CD14-positive monocyte (primary cell): ENCODE measurements around the gene EPB41L5. TPM values are rescaled to one million over a fixed set of nuclear protein-coding genes. Genes with fewer than 3 reads are reported as not detected.

Experiments
- DNase-seq, 3 donors: peaks; one replicate each; pipeline ENCODE4 v3.0.0-alpha.2; 2011 to 2022
- H2AFZ ChIP-seq: 2 replicates; pipeline ENCODE4 v1.6.0; 2012; ENCODE audit warnings: mild to moderate bottlenecking, low read depth, low read length, inconsistent platforms; ENCODE audit not compliant: insufficient read depth, poor library complexity, severe bottlenecking
- H3K27ac ChIP-seq, 2 donors: 1 replicate in 1 of 2; 2 replicates in 1 of 2; pipeline ENCODE4 v1.5.1; 2012 to 2013; ENCODE audit warnings: low read length in 2 of 2, control low read depth in 1 of 2, inconsistent platforms in 1 of 2, low read depth in 1 of 2, mild to moderate bottlenecking in 1 of 2
- H3K27me3 ChIP-seq, 2 donors: one replicate each; pipeline versions ENCODE4 v1.6.0 to v1.6.1; 2011 to 2013; ENCODE audit warnings: low read length in 2 of 2; ENCODE audit not compliant: control insufficient read depth in 2 of 2, insufficient read depth in 2 of 2
- H3K36me3 ChIP-seq, 2 donors: replicated peaks in 1 of 2; 1 replicate in 1 of 2; 2 replicates in 1 of 2; pipeline versions ENCODE4 v1.5.1 to v1.6.1; 2012 to 2013; ENCODE audit warnings: low read length in 2 of 2, control low read depth in 1 of 2, inconsistent platforms in 1 of 2, mild to moderate bottlenecking in 1 of 2; ENCODE audit not compliant: insufficient read depth in 2 of 2, control insufficient read depth in 1 of 2
- H3K4me1 ChIP-seq, 2 donors: 1 replicate in 1 of 2; 2 replicates in 1 of 2; pipeline versions ENCODE4 v1.5.1 to v1.6.1; 2012 to 2013; ENCODE audit warnings: low read length in 2 of 2, control low read depth in 1 of 2, inconsistent platforms in 1 of 2, mild to moderate bottlenecking in 1 of 2, moderate library complexity in 1 of 2; ENCODE audit not compliant: insufficient read depth in 2 of 2, control insufficient read depth in 1 of 2
- H3K4me2 ChIP-seq: replicated peaks from 2 replicates; pipeline ENCODE3; 2012; ENCODE audit warnings: low read length, moderate library complexity, mild to moderate bottlenecking; ENCODE audit not compliant: poor library complexity, severe bottlenecking; ENCODE audit errors: extremely low read depth
- H3K4me3 ChIP-seq, 3 experiments: fragments of 200-600 bp in 1 of 3; sonication (generic) in 1 of 3; replicated peaks in 1 of 3; 1 replicate in 2 of 3; 2 replicates in 1 of 3; pipeline ENCODE4 v1.5.1; 2011 to 2013; ENCODE audit warnings: low read length in 3 of 3, mild to moderate bottlenecking in 3 of 3, control low read depth in 2 of 3, low read depth in 2 of 3, inconsistent platforms in 1 of 3, moderate library complexity in 1 of 3
- H3K79me2 ChIP-seq: 2 replicates; pipeline ENCODE4 v1.6.0; 2012; ENCODE audit warnings: mild to moderate bottlenecking, control low read depth, inconsistent platforms, low read length, moderate library complexity; ENCODE audit not compliant: insufficient read depth
- H3K9ac ChIP-seq: 2 replicates; pipeline ENCODE4 v1.6.0; 2017; ENCODE audit warnings: low read length, mild to moderate bottlenecking; ENCODE audit not compliant: insufficient read depth, poor library complexity, severe bottlenecking
- H3K9me3 ChIP-seq, 2 donors: replicated peaks in 1 of 2; 1 replicate in 1 of 2; 2 replicates in 1 of 2; pipeline versions ENCODE4 v1.5.1 to v1.6.1; 2012 to 2013; ENCODE audit warnings: low read length in 2 of 2, control low read depth in 1 of 2; ENCODE audit not compliant: control insufficient read depth in 1 of 2, insufficient read depth in 1 of 2
- H4K20me1 ChIP-seq: 2 replicates; pipeline ENCODE4 v1.6.0; 2012; ENCODE audit warnings: mild to moderate bottlenecking, low read length, control low read depth, moderate library complexity; ENCODE audit not compliant: insufficient read depth
- H3K27ac Mint-ChIP-seq, 7 donors: one replicate each; pipeline ENCODE4 v1.8.0; 2020; ENCODE audit warnings: mild to moderate bottlenecking in 7 of 7, mixed read lengths in 7 of 7, moderate library complexity in 6 of 7, inconsistent platforms in 2 of 7
- H3K27me3 Mint-ChIP-seq, 3 donors: one replicate each; pipeline ENCODE4 v1.8.0; 2021 to 2022; ENCODE audit warnings: low read depth in 3 of 3, mild to moderate bottlenecking in 3 of 3, mixed read lengths in 3 of 3, moderate library complexity in 3 of 3, inconsistent platforms in 1 of 3
- H3K36me3 Mint-ChIP-seq, 2 donors: one replicate each; pipeline ENCODE4 v1.8.0; 2020; ENCODE audit warnings: mixed read lengths in 2 of 2, inconsistent platforms in 1 of 2, mild to moderate bottlenecking in 1 of 2
- H3K4me1 Mint-ChIP-seq: one replicate; pipeline ENCODE4 v1.8.0; 2020; ENCODE audit warnings: mild to moderate bottlenecking, mixed read lengths
- H3K4me3 Mint-ChIP-seq, 2 donors: one replicate each; pipeline ENCODE4 v1.8.0; 2020; ENCODE audit warnings: mild to moderate bottlenecking in 2 of 2, mixed read lengths in 2 of 2, moderate library complexity in 1 of 2
- H3K9me3 Mint-ChIP-seq, 7 donors: one replicate each; pipeline ENCODE4 v1.8.0; 2020 to 2022; ENCODE audit warnings: mixed read lengths in 7 of 7, mild to moderate bottlenecking in 6 of 7, moderate library complexity in 6 of 7, inconsistent platforms in 2 of 7
- CTCF ChIP-seq: fragments of 200-600 bp; IDR thresholded peaks from one replicate; pipeline ENCODE4 v1.8.0; 2022; ENCODE audit warnings: antibody characterized with exemption, mild to moderate bottlenecking
- WGBS: methylation state at CpG from one replicate; pipeline ENCODE4 v1.1.5; 2013; ENCODE audit warnings: missing lambda C conversion rate; ENCODE audit not compliant: insufficient coverage; 5-methylcytosine and 5-hydroxymethylcytosine counted together
- intact Hi-C, 2 donors: fragments of 100-400 bp; cut with micrococcal nuclease; formaldehyde crosslinking; loops; one replicate each; pipeline versions ENCODE4 v1.15.0 to v1.15.1; 2023
- polyA plus RNA-seq, 3 donors: library from polyadenylated mRNA; depleted of rRNA in 1 of 3; unstranded in 2 of 3; stranded (reverse) in 1 of 3; fragments of 300-500 nt in 2 of 3; fragments of >200 nt in 1 of 3; fragmentation: Illumina TruSeq in 2 of 3; gene quantifications; 1 replicate in 2 of 3; 2 replicates in 1 of 3; pipeline ENCODE4 v1.2.3, GENCODE V29; 2012 to 2021

Gene EPB41L5
- polyA plus RNA-seq, 3 donors: 1.4 to 2.4 (median 2.0) TPM

- Mint-ChIP-seq H3K9me3 (no peaks in the 10 kb centered on the region), H3K36me3 (no peaks in the 10 kb centered on the region), H3K4me3 (peak overlapping the region in 1 of 2 donors; percentile 44), H3K27ac (peak overlapping the region in 3 of 7 donors; percentile 2 to 31 (median 30)), H3K27me3 (peaks cover 0 to 1% (median 0%) of the 10 kb centered on the region in 3 donors), H3K4me1 (peaks cover 36% of the 10 kb centered on the region)
- H3K9ac ChIP-seq: no peak overlapping the region
- peak overlapping the region; percentile 9 for H2AFZ ChIP-seq
- H3K4me1 ChIP-seq: peaks cover 32 to 33% of the 10 kb centered on the region in 2 donors
- no peaks in the 10 kb centered on the region for H4K20me1 ChIP-seq
- H3K4me3 ChIP-seq: peak overlapping the region in 1 of 3 experiments; percentile 68
- H3K27ac ChIP-seq: peak overlapping the region in 1 of 2 donors; percentile 64
- H3K27me3 ChIP-seq: no peaks in the 10 kb centered on the region
- no peak for TF ChIP-seq CTCF
- peak overlapping the region; percentile 77 for H3K4me2 ChIP-seq
- no peaks in the 10 kb centered on the region for H3K79me2 ChIP-seq
- intact Hi-C loops: no loop called here
- H3K36me3 ChIP-seq: no peaks in the 10 kb centered on the region
- DNase-seq: peak; percentile 6 to 23 (median 15)
- H3K9me3 ChIP-seq: no peaks in the 10 kb centered on the region
- 0% methylated on average over 3 of the region's 5 CpGs for WGBS
Observed at GRCh38 chr2:120111193-120111592, 98.3 kb downstream of the EPB41L5 start.

GRCh38 chr2:120118018-120118417, 105.1 kb downstream of the EPB41L5 start:
- H3K27ac Mint-ChIP-seq: no peak overlapping the region
- no peak overlapping the region for H3K9ac ChIP-seq
- WGBS: no CpG with 5 or more reads among the region's 3 CpGs

More at GRCh38 chr2:120118018-120118417, 105.1 kb downstream of the EPB41L5 start:
- Mint-ChIP-seq H3K36me3 (no peaks in the 10 kb centered on the region), H3K4me3 (no peak overlapping the region), H3K27me3 (peaks cover 0 to 2% (median under 1%) of the 10 kb centered on the region in 3 donors), H3K4me1 (no peaks in the 10 kb centered on the region), H3K9me3 (peaks cover 0 to 6% (median 2%) of the 10 kb centered on the region in 7 donors)
- intact Hi-C loops: no loop called here
- H3K27me3 ChIP-seq: no peaks in the 10 kb centered on the region
- H3K4me3 ChIP-seq: no peak overlapping the region
- H2AFZ ChIP-seq: no peak overlapping the region
- no peaks in the 10 kb centered on the region for H3K79me2 ChIP-seq
- H3K4me1 ChIP-seq: no peaks in the 10 kb centered on the region
- TF ChIP-seq CTCF: no peak
- H3K4me2 ChIP-seq: no peak overlapping the region
- no peak overlapping the region for H3K27ac ChIP-seq
- DNase-seq: no peak
- no peaks in the 10 kb centered on the region for H3K9me3 ChIP-seq
- no peaks in the 10 kb centered on the region for H3K36me3 ChIP-seq
- H4K20me1 ChIP-seq: no peaks in the 10 kb centered on the region
